WTC11 (cell line): ENCODE data around the gene PCID2. TPM values are rescaled to one million over a fixed set of nuclear protein-coding genes. Genes with fewer than 3 reads are reported as not detected.

Source experiments
- ATAC-seq: fragments of 200-7000 bp; cut with Tn5 transposase; 2 replicates; pipeline ENCODE4 v1.10.0; 2021; ENCODE audit warnings: mild to moderate bottlenecking, moderate library complexity
- CTCF ChIA-PET: fragments of 300-600 bp; sonication (Branson Sonifier 250); formaldehyde crosslinking; loops from one replicate; lab custom pipeline; 2021; ENCODE audit warnings: antibody characterized with exemption; lab: Charles Lee
- POLR2A ChIA-PET: fragments of 350-600 bp; sonication (Branson Sonifier 250); formaldehyde crosslinking; loops from one replicate; lab custom pipeline; 2021; ENCODE audit warnings: antibody characterized with exemption; lab: Charles Lee
- DNase-seq: peaks from one replicate; pipeline ENCODE4 v3.0.0; 2021; ENCODE audit warnings: low spot score
- H3K27ac Mint-ChIP-seq: 2 replicates; pipeline ENCODE4 v1.8.0; 2021; ENCODE audit warnings: mixed read lengths
- H3K27me3 Mint-ChIP-seq: 2 replicates; pipeline ENCODE4 v1.8.0; 2021; ENCODE audit warnings: low read depth, mild to moderate bottlenecking, moderate library complexity, mixed read lengths
- H3K36me3 Mint-ChIP-seq: 2 replicates; pipeline ENCODE4 v1.8.0; 2021; ENCODE audit warnings: mixed read lengths
- H3K4me1 Mint-ChIP-seq: 2 replicates; pipeline ENCODE4 v1.8.0; 2022; ENCODE audit warnings: mixed read lengths
- H3K4me3 Mint-ChIP-seq: 2 replicates; pipeline ENCODE4 v1.8.0; 2021; ENCODE audit warnings: mild to moderate bottlenecking, moderate library complexity, mixed read lengths
- H3K9me3 Mint-ChIP-seq: 2 replicates; pipeline ENCODE4 v1.8.0; 2021; ENCODE audit warnings: mixed read lengths
- CBFB ChIP-seq: sonication (generic); formaldehyde crosslinking; IDR thresholded peaks from 2 replicates; pipeline ENCODE4 v1.8.1; 2022; ENCODE audit warnings: mild to moderate bottlenecking, low read depth, missing genetic modification reagents
- JAZF1 ChIP-seq: fragments of 250-450 bp; sonication (Bioruptor Pico); IDR thresholded peaks from 2 replicates; pipeline ENCODE4 v1.9.0; 2021; ENCODE audit warnings: moderate library complexity, mild to moderate bottlenecking, inconsistent platforms
- MXD4 ChIP-seq: fragments of 250-450 bp; sonication (Bioruptor Pico); IDR thresholded peaks from 2 replicates; pipeline ENCODE4 v1.8.0; 2021; ENCODE audit warnings: mild to moderate bottlenecking, moderate library complexity, borderline replicate concordance
- NR3C1 ChIP-seq: sonication (generic); formaldehyde crosslinking; conservative IDR thresholded peaks from 2 replicates; pipeline ENCODE4 v1.8.1; 2023; ENCODE audit warnings: low read depth, mild to moderate bottlenecking, missing genetic modification reagents
- TEAD1 ChIP-seq: sonication (generic); formaldehyde crosslinking; IDR thresholded peaks from 2 replicates; pipeline ENCODE4 v1.8.0; 2022; ENCODE audit warnings: mild to moderate bottlenecking, missing genetic modification reagents
- ZNF263 ChIP-seq: sonication (generic); formaldehyde crosslinking; IDR thresholded peaks from 2 replicates; pipeline ENCODE4 v1.8.1; 2022; ENCODE audit warnings: low read depth, mild to moderate bottlenecking, moderate library complexity, missing genetic modification reagents
- ZNF396 ChIP-seq: fragments of 250-450 bp; sonication (Bioruptor Pico); IDR thresholded peaks from 2 replicates; pipeline ENCODE4 v1.8.0; 2021; ENCODE audit warnings: mild to moderate bottlenecking, moderate library complexity, borderline replicate concordance
- total RNA-seq: library from RNA; stranded (reverse); gene quantifications from 3 replicates; pipeline ENCODE4 v1.2.3, GENCODE V29; 2021
- TF ChIP-seq, protein P1 (sequence below): sonication (generic); formaldehyde crosslinking; conservative IDR thresholded peaks from 2 replicates; pipeline ENCODE4 v1.8.1; 2022; ENCODE audit warnings: mild to moderate bottlenecking, missing genetic modification reagents
- TF ChIP-seq, protein P2 (sequence below): sonication (generic); formaldehyde crosslinking; IDR thresholded peaks from 2 replicates; pipeline ENCODE4 v1.8.1; 2022; ENCODE audit warnings: low read depth, mild to moderate bottlenecking, moderate library complexity, missing genetic modification reagents, borderline replicate concordance
- TF ChIP-seq, protein P3 (sequence below): sonication (generic); formaldehyde crosslinking; IDR thresholded peaks from 2 replicates; pipeline ENCODE4 v1.8.1; 2023; ENCODE audit warnings: mild to moderate bottlenecking, missing genetic modification reagents, moderate library complexity
- TF ChIP-seq, protein P4 (sequence below): sonication (generic); formaldehyde crosslinking; IDR thresholded peaks from 2 replicates; pipeline ENCODE4 v1.8.1; 2022; ENCODE audit warnings: low read depth, missing genetic modification reagents, borderline replicate concordance
- TF ChIP-seq, protein P5 (sequence below): fragments of 250-450 bp; sonication (Bioruptor Pico); IDR thresholded peaks from 2 replicates; pipeline ENCODE4 v1.9.0; 2021; ENCODE audit warnings: mild to moderate bottlenecking, borderline replicate concordance

PCID2 gene
- total RNA-seq, 1 experiment from 2014 or later, result 69.4 TPM

DNA sequence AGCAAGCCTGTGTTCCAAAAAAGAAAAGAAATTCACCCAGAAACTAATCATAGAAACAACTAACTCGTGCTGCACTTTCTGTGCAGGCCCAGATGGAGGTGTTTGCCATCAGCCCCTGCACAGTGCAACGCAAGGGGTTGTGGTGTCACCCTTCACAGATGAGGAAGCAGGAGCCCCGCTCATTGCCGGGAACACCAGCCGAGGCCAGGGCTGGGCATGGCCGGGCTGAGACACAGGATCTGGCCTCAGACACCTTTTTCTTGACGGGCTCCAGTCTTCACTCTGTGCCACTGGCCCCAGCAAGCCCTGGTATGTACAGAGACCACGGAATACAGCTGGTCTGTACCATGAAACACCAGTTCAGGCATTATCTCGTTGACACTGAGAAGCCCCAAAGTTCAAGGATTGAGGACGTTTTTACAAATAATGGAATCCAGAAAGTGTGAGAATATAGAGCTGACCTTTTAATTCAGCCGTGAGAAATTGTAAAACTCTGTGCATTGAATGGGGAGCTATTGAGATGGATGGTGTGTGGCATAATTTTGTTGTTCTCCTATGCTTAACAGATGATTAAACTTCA, 44.1 kb upstream of the PCID2 start:
- H3K4me1 Mint-ChIP-seq, result no peaks in the 10 kb centered on the region
- no peak overlapping the region for H3K27ac Mint-ChIP-seq
- peaks cover 83% of the 10 kb centered on the region for H3K36me3 Mint-ChIP-seq
- H3K4me3 Mint-ChIP-seq, result no peak overlapping the region
- POLR2A ChIA-PET, result no interaction called here
- DNase-seq, result no peak
- no peaks in the 10 kb centered on the region for H3K9me3 Mint-ChIP-seq
- no peak for TF ChIP-seq TEAD1 (CRISPR knock-in tag)
- TF ChIP-seq, protein P1, sequence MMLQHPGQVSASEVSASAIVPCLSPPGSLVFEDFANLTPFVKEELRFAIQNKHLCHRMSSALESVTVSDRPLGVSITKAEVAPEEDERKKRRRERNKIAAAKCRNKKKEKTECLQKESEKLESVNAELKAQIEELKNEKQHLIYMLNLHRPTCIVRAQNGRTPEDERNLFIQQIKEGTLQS (CRISPR knock-in tag), result no peak
- TF ChIP-seq, protein P2, sequence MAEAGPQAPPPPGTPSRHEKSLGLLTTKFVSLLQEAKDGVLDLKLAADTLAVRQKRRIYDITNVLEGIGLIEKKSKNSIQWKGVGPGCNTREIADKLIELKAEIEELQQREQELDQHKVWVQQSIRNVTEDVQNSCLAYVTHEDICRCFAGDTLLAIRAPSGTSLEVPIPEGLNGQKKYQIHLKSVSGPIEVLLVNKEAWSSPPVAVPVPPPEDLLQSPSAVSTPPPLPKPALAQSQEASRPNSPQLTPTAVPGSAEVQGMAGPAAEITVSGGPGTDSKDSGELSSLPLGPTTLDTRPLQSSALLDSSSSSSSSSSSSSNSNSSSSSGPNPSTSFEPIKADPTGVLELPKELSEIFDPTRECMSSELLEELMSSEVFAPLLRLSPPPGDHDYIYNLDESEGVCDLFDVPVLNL (CRISPR knock-in tag), result no peak
- no peak for TF ChIP-seq ZNF396 (CRISPR knock-in tag)
- TF ChIP-seq, protein P3, sequence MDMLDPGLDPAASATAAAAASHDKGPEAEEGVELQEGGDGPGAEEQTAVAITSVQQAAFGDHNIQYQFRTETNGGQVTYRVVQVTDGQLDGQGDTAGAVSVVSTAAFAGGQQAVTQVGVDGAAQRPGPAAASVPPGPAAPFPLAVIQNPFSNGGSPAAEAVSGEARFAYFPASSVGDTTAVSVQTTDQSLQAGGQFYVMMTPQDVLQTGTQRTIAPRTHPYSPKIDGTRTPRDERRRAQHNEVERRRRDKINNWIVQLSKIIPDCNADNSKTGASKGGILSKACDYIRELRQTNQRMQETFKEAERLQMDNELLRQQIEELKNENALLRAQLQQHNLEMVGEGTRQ (CRISPR knock-in tag), result no peak
- no peak for TF ChIP-seq MXD4 (CRISPR knock-in tag)
- TF ChIP-seq, protein P4, sequence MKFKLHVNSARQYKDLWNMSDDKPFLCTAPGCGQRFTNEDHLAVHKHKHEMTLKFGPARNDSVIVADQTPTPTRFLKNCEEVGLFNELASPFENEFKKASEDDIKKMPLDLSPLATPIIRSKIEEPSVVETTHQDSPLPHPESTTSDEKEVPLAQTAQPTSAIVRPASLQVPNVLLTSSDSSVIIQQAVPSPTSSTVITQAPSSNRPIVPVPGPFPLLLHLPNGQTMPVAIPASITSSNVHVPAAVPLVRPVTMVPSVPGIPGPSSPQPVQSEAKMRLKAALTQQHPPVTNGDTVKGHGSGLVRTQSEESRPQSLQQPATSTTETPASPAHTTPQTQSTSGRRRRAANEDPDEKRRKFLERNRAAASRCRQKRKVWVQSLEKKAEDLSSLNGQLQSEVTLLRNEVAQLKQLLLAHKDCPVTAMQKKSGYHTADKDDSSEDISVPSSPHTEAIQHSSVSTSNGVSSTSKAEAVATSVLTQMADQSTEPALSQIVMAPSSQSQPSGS, result no peak
- TF ChIP-seq ZNF263 (CRISPR knock-in tag), result no peak
- TF ChIP-seq, all 79 proteins: peak for 0
- no peaks in the 10 kb centered on the region for H3K27me3 Mint-ChIP-seq
- no peak for ATAC-seq
- CTCF ChIA-PET, result interaction anchor here (0.9 kb wide), 1 partner anchor 14 kb away, joined by 7 read pairs; no protein-coding TSS in a partner anchor

DNA sequence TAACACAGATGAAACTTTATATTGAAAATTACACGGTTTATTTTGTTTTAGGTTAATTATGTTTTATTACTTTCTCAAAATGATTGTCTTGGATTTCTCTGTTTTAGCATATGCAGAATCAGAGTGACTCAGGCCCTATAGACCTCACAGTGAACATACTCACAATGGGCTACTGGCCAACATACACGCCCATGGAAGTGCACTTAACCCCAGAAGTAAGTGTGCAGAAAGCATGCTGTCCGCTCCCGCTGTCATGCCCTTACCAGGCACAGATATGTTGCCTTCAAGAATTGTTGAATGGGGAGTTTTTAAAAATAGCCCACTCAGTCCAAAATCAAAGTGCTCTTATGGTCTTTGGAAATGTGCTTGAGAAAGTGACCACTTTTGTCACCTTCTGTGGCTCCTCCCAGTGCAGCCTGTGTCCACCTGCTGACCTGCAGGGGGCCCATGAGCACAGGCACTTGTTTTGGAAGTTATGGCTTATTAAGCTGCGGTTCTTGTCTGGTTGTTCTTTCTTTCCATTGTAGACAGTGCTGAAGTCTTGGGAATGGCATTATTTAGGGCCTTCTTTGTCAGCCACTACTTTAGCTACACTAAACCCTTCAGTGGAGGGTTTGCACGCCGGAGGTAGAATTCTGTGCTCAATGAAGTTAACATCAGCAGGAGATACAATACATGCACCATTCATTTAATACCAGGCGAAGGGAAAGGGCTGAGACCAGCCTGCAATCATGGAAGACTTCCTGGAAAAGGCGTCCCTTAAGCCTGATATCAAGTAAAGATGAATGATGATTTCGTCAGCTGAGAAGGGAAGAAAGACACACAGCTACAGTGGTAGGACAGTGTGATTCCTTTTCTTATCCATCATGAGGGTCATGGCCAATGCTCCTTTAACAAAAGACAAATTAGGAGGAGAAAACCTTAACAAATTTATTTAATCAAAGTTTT, 37.7 kb upstream of the PCID2 start:
- no peak overlapping the region for H3K27ac Mint-ChIP-seq
- TF ChIP-seq JAZF1 (CRISPR knock-in tag), result no peak
- TF ChIP-seq, protein P5, sequence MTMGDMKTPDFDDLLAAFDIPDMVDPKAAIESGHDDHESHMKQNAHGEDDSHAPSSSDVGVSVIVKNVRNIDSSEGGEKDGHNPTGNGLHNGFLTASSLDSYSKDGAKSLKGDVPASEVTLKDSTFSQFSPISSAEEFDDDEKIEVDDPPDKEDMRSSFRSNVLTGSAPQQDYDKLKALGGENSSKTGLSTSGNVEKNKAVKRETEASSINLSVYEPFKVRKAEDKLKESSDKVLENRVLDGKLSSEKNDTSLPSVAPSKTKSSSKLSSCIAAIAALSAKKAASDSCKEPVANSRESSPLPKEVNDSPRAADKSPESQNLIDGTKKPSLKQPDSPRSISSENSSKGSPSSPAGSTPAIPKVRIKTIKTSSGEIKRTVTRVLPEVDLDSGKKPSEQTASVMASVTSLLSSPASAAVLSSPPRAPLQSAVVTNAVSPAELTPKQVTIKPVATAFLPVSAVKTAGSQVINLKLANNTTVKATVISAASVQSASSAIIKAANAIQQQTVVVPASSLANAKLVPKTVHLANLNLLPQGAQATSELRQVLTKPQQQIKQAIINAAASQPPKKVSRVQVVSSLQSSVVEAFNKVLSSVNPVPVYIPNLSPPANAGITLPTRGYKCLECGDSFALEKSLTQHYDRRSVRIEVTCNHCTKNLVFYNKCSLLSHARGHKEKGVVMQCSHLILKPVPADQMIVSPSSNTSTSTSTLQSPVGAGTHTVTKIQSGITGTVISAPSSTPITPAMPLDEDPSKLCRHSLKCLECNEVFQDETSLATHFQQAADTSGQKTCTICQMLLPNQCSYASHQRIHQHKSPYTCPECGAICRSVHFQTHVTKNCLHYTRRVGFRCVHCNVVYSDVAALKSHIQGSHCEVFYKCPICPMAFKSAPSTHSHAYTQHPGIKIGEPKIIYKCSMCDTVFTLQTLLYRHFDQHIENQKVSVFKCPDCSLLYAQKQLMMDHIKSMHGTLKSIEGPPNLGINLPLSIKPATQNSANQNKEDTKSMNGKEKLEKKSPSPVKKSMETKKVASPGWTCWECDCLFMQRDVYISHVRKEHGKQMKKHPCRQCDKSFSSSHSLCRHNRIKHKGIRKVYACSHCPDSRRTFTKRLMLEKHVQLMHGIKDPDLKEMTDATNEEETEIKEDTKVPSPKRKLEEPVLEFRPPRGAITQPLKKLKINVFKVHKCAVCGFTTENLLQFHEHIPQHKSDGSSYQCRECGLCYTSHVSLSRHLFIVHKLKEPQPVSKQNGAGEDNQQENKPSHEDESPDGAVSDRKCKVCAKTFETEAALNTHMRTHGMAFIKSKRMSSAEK (CRISPR knock-in tag), result no peak
- no peak for TF ChIP-seq NR3C1 (CRISPR knock-in tag)
- TF ChIP-seq CBFB (CRISPR knock-in tag), result no peak
- H3K27me3 Mint-ChIP-seq, result no peaks in the 10 kb centered on the region
- ChIA-PET POLR2A (no interaction called here), CTCF (no interaction called here)
- ATAC-seq (no peak), DNase-seq (no peak)
- H3K4me1 Mint-ChIP-seq, result peaks cover 10% of the 10 kb centered on the region
- H3K4me3 Mint-ChIP-seq, result no peak overlapping the region
- H3K36me3 Mint-ChIP-seq, result peaks cover 93% of the 10 kb centered on the region
- no peaks in the 10 kb centered on the region for H3K9me3 Mint-ChIP-seq
